GM23248 (cell line): ENCODE results near the gene TSC22D1. TPM values are rescaled to one million over a fixed set of nuclear protein-coding genes. Genes with fewer than 3 reads are reported as not detected.
"Not testable (repeated sequence)": the region's sequence is repeated elsewhere in the genome, so short reads cannot be mapped to it uniquely, and the experiment has no call there.

Source experiments
- DNase-seq: peaks from one replicate; pipeline ENCODE4 v3.0.0-alpha.2; 2015
- H2AFZ ChIP-seq: fragments of 200-600 bp; sonication (generic); 2 replicates; pipeline ENCODE4 v1.6.1; 2016; ENCODE audit warnings: antibody characterized with exemption
- H3F3A ChIP-seq: fragments of 200-600 bp; sonication (generic); 2 replicates; pipeline ENCODE4 v1.6.1; 2016; ENCODE audit warnings: mild to moderate bottlenecking, antibody characterized with exemption, mixed run types; ENCODE audit not compliant: insufficient read depth
- H3K27ac ChIP-seq: fragments of 200-600 bp; sonication (generic); 2 replicates; pipeline ENCODE4 v1.5.1; 2016; ENCODE audit warnings: mild to moderate bottlenecking
- H3K27me3 ChIP-seq: fragments of 200-600 bp; sonication (generic); replicated peaks from 2 replicates; pipeline ENCODE4 v1.6.1; 2016; ENCODE audit warnings: mild to moderate bottlenecking; ENCODE audit not compliant: insufficient read depth
- H3K36me3 ChIP-seq: fragments of 200-600 bp; sonication (generic); 2 replicates; pipeline ENCODE4 v1.6.1; 2016; ENCODE audit warnings: low read depth, mild to moderate bottlenecking
- H3K4me1 ChIP-seq: fragments of 200-600 bp; sonication (generic); 2 replicates; pipeline ENCODE4 v1.6.1; 2016; ENCODE audit warnings: mild to moderate bottlenecking; ENCODE audit not compliant: insufficient read depth
- H3K4me2 ChIP-seq: fragments of 200-600 bp; sonication (generic); one replicate; pipeline ENCODE4 v1.6.1; 2016; ENCODE audit warnings: mild to moderate bottlenecking; ENCODE audit not compliant: unreplicated experiment
- H3K4me3 ChIP-seq: fragments of 200-600 bp; sonication (generic); 2 replicates; pipeline ENCODE4 v1.5.1; 2016; ENCODE audit warnings: mild to moderate bottlenecking
- H3K79me2 ChIP-seq: fragments of 200-600 bp; sonication (generic); 2 replicates; pipeline ENCODE4 v1.6.1; 2016; ENCODE audit warnings: mild to moderate bottlenecking; ENCODE audit not compliant: insufficient read depth
- H3K9ac ChIP-seq: fragments of 200-600 bp; sonication (generic); 2 replicates; pipeline ENCODE4 v1.6.1; 2016; ENCODE audit warnings: mild to moderate bottlenecking
- H3K9me2 ChIP-seq: fragments of 200-600 bp; sonication (generic); 2 replicates; pipeline ENCODE4 v1.6.1; 2016; ENCODE audit warnings: mixed run types, mild to moderate bottlenecking, moderate library complexity; ENCODE audit not compliant: insufficient read depth
- H3K9me3 ChIP-seq: fragments of 200-600 bp; sonication (generic); one replicate; pipeline ENCODE4 v1.6.1; 2017; ENCODE audit warnings: low read depth
- H4K20me1 ChIP-seq: fragments of 200-600 bp; sonication (generic); 2 replicates; pipeline ENCODE4 v1.6.0; 2016; ENCODE audit not compliant: insufficient read depth
- EZH2 ChIP-seq: fragments of 200-600 bp; sonication (generic); IDR thresholded peaks from 2 replicates; pipeline ENCODE4 v1.6.1; 2018; ENCODE audit warnings: antibody characterized with exemption, mild to moderate bottlenecking; ENCODE audit not compliant: insufficient read depth, poor library complexity, severe bottlenecking
- EZH2phosphoT487 ChIP-seq: fragments of 200-600 bp; sonication (generic); IDR thresholded peaks from 2 replicates; pipeline ENCODE4 v1.6.1; 2018; ENCODE audit warnings: antibody characterized with exemption, moderate library complexity, mild to moderate bottlenecking, low read depth; ENCODE audit not compliant: insufficient read depth
- WGBS, 2 experiments: methylation state at CpG; one replicate each; pipeline ENCODE4 v1.1.6; 2015 to 2017; ENCODE audit warnings: low lambda C conversion rate in 2 of 2, low coverage in 1 of 2; ENCODE audit errors: missing lambda C conversion rate in 2 of 2; 5-methylcytosine and 5-hydroxymethylcytosine counted together
- in situ Hi-C: fragments of 300-500 bp; cut with MboI; formaldehyde crosslinking; loops from 2 replicates; pipeline ENCODE4 v1.15.0; 2020
- polyA plus RNA-seq: library from polyadenylated mRNA; unstranded; fragments of >200 nt; fragmentation: Nextera tagmentation; extraction: Ambion mirVana; gene quantifications from 2 replicates; pipeline ENCODE4 v1.2.1, GENCODE V29; 2016
- total RNA-seq: library from RNA; depleted of rRNA; stranded (reverse); fragments of >200 nt; shearing (Covaris generic); gene quantifications from 2 replicates; pipeline ENCODE4 v1.2.3, GENCODE V29; 2014

The TSC22D1 gene
- total and polyA plus RNA-seq, 2 experiments from 2014 or later: 31.3 to 60.6 TPM

DNA sequence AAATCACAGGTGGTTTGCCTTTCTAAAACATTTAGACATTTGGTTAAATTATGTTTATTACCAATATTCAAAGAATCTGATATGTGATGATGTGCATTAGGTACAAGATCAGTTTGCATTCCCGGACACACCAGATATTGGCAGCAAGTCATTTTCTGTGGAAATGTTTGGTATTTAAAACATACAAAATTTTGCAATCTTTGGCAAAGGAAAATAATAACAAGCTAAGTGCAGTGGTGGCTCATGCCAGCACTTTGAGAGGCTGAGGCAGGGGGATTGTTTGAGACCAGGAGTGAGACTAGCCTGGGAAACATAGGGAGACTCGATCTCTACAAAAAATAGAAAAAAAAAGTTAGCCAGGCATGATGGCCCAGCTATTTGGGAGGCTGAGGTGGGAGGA lies 29.1 kb upstream of the TSC22D1 start:
- in situ Hi-C loops: no loop called here
- Histone ChIP-seq H3K79me2 (no peaks in the 10 kb centered on the region), H3K27ac (no peak overlapping the region), H3K4me1 (peaks cover 8% of the 10 kb centered on the region; the same call in 1 of the 2 replicates), H3K9me3 (no peaks in the 10 kb centered on the region), H4K20me1 (no peaks in the 10 kb centered on the region), H3K4me2 (no peak overlapping the region), H3K36me3 (no peaks in the 10 kb centered on the region), H3K9ac (no peak overlapping the region), H3K4me3 (no peak overlapping the region), H3F3A (0 out of 2 replicates have a peak, but pooled peaks cover 8% of the 10 kb centered on the region), H3K9me2 (no peaks in the 10 kb centered on the region), H2AFZ (0 out of 2 replicates have a peak overlapping the region, but pooled peaks have one; percentile 3), H3K27me3 (no peaks in the 10 kb centered on the region)
- 1 to 2% methylated on average over 2 of the region's 2 CpGs for WGBS, 2 experiments
- peak; percentile 42 for DNase-seq
- no peak for TF ChIP-seq EZH2phosphoT487
- no peak for TF ChIP-seq EZH2

GRCh38 chr13:44601586-44601985 lies 25.5 kb upstream of the TSC22D1 start:
- no peak for TF ChIP-seq EZH2
- no peak for TF ChIP-seq EZH2phosphoT487
- H4K20me1 ChIP-seq: no peaks in the 10 kb centered on the region
- H3K9me3 ChIP-seq: no peaks in the 10 kb centered on the region
- DNase-seq: no peak
- in situ Hi-C loops: no loop called here
- H3K27ac ChIP-seq: no peak overlapping the region
- H3K9ac ChIP-seq: no peak overlapping the region
- H3K4me2 ChIP-seq: no peak overlapping the region
- no peak overlapping the region for H2AFZ ChIP-seq
- no peak overlapping the region for H3K4me3 ChIP-seq
- 0 out of 2 replicates have a peak, but pooled peaks cover 8% of the 10 kb centered on the region for H3F3A ChIP-seq
- H3K27me3 ChIP-seq: no peaks in the 10 kb centered on the region
- peaks cover 8% of the 10 kb centered on the region; the same call in 1 of the 2 replicates for H3K4me1 ChIP-seq
- H3K36me3 ChIP-seq: no peaks in the 10 kb centered on the region
- H3K9me2 ChIP-seq: no peaks in the 10 kb centered on the region
- WGBS, 2 experiments: 85 to 96% methylated on average over 2 of the region's 2 CpGs
- H3K79me2 ChIP-seq: no peaks in the 10 kb centered on the region

- H3K4me3 ChIP-seq, H3K9me2 ChIP-seq, DNase-seq, H2AFZ ChIP-seq, H3K9ac ChIP-seq, H3K27ac ChIP-seq, H3K27me3 ChIP-seq, H3K4me1 ChIP-seq, H3F3A ChIP-seq, H3K79me2 ChIP-seq, H3K4me2 ChIP-seq, H3K9me3 ChIP-seq, H3K36me3 ChIP-seq, in situ Hi-C loops, H4K20me1 ChIP-seq: not testable (repeated sequence)
- WGBS, 2 experiments: 91 to 92% methylated on average over 20 of the region's 20 CpGs
Measured at GRCh38 chr13:44593861-44594592, 17.9 kb upstream of the TSC22D1 start.

DNA sequence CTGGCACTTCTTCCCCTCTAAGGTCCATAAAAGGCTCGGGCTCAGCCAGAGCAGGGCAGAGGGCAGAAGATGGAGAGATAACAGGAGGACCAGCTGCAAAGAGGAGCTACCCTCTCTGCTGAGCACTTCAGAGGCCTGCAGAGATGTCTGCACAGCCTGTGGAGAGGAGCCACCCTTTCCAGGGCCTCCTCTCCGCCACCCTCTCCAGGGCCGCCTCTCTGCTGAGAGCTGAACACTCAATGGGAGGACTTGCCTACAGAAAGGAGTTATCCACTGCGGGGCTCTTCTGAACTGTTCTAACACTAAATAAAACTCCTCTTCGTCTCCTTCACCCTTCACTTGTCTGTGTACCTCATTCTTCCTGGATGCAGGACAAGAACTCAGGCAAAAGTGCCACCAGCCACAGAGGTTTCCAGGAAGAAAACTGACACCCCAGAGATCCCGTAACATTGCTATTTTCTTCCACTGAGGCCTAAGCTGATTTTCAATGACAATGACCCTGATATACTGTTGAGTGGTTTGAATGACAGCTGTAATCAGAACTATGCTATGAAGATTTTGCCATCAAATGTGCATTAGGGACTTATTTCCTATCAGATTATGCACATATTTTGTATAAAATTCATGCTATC lies 16.2 kb upstream of the TSC22D1 start:
- Histone ChIP-seq H3K4me3 (no peak overlapping the region), H3K79me2 (no peaks in the 10 kb centered on the region), H3K4me2 (no peak overlapping the region), H4K20me1 (no peaks in the 10 kb centered on the region), H2AFZ (no peak overlapping the region), H3K27ac (no peak overlapping the region), H3K4me1 (no peaks in the 10 kb centered on the region), H3F3A (no peaks in the 10 kb centered on the region), H3K9ac (no peak overlapping the region), H3K36me3 (no peaks in the 10 kb centered on the region), H3K9me2 (no peaks in the 10 kb centered on the region), H3K27me3 (no peaks in the 10 kb centered on the region), H3K9me3 (no peaks in the 10 kb centered on the region)
- no peak for DNase-seq
- TF ChIP-seq EZH2: no peak
- no peak for TF ChIP-seq EZH2phosphoT487
- in situ Hi-C loops: no loop called here
- WGBS, 2 experiments: 91 to 94% methylated on average over 6 of the region's 6 CpGs
